Measurements from ENCODE around the gene SUCNR1. TPM values are rescaled to one million over a fixed set of nuclear protein-coding genes. Genes with fewer than 3 reads are reported as not detected.
A peak's percentile ranks its signal among the peaks of the same experiment; 100 is the strongest.

Gene SUCNR1
- total RNA-seq, 1 experiment from 2014 or later, result not detected

- no peak overlapping the region for H3K27ac Mint-ChIP-seq (ENCODE audit: low read depth, unreplicated experiment)
- intact Hi-C loops (cut with micrococcal nuclease), result loop anchor here (1.0 to 5.0 kb wide), 2 partner anchors 610 to 670 kb away; no protein-coding TSS in a partner anchor
- BruUV-seq (replicated peaks), result no TSS peak
- H3K4me1 Mint-ChIP-seq (ENCODE audit: insufficient read depth, unreplicated experiment), result peaks cover 9% of the 10 kb centered on the region
- no peak overlapping the region for H3K4me3 Mint-ChIP-seq (ENCODE audit: unreplicated experiment)
- CTCF ChIA-PET, result interaction anchor here (0.5 to 3.9 kb wide), 17 partner anchors 52 to 609 kb away, joined by 3 to 74 read pairs (median 4); no protein-coding TSS in a partner anchor
- TF ChIP-seq, protein P1, sequence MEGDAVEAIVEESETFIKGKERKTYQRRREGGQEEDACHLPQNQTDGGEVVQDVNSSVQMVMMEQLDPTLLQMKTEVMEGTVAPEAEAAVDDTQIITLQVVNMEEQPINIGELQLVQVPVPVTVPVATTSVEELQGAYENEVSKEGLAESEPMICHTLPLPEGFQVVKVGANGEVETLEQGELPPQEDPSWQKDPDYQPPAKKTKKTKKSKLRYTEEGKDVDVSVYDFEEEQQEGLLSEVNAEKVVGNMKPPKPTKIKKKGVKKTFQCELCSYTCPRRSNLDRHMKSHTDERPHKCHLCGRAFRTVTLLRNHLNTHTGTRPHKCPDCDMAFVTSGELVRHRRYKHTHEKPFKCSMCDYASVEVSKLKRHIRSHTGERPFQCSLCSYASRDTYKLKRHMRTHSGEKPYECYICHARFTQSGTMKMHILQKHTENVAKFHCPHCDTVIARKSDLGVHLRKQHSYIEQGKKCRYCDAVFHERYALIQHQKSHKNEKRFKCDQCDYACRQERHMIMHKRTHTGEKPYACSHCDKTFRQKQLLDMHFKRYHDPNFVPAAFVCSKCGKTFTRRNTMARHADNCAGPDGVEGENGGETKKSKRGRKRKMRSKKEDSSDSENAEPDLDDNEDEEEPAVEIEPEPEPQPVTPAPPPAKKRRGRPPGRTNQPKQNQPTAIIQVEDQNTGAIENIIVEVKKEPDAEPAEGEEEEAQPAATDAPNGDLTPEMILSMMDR (IDR thresholded peaks at IDR 0.05; ENCODE audit: unreplicated experiment), result no peak
- H3K9me3 Mint-ChIP-seq (ENCODE audit: unreplicated experiment), result no peaks in the 10 kb centered on the region
- POLR2A ChIA-PET, result interaction anchor here (0.7 to 2.8 kb wide), 13 partner anchors 8 to 536 kb away, joined by 3 to 12 read pairs (median 3); partner anchors contain the start of gene GPR87
- H3K27me3 Mint-ChIP-seq (ENCODE audit: insufficient read depth, unreplicated experiment), result no peaks in the 10 kb centered on the region
- peak; percentile 86 for DNase-seq (ENCODE audit: unreplicated experiment)
- H3K36me3 Mint-ChIP-seq (ENCODE audit: insufficient read depth, unreplicated experiment), result no peaks in the 10 kb centered on the region
Measured at GRCh38 chr3:151837057-151837456, 36.4 kb upstream of the SUCNR1 start.

GRCh38 chr3:151838574-151839312 lies 34.7 kb upstream of the SUCNR1 start:
- H3K4me1 Mint-ChIP-seq (ENCODE audit: insufficient read depth, unreplicated experiment), result peaks cover 9% of the 10 kb centered on the region
- no peaks in the 10 kb centered on the region for H3K36me3 Mint-ChIP-seq (ENCODE audit: insufficient read depth, unreplicated experiment)
- H3K27ac Mint-ChIP-seq (ENCODE audit: low read depth, unreplicated experiment), result no peak overlapping the region
- BruUV-seq (replicated peaks), result no TSS peak
- H3K4me3 Mint-ChIP-seq (ENCODE audit: unreplicated experiment), result no peak overlapping the region
- H3K27me3 Mint-ChIP-seq (ENCODE audit: insufficient read depth, unreplicated experiment), result no peaks in the 10 kb centered on the region
- CTCF ChIA-PET, result interaction anchor here (0.6 to 3.9 kb wide), 27 partner anchors 10 to 927 kb away, joined by 3 to 74 read pairs (median 3); no protein-coding TSS in a partner anchor
- POLR2A ChIA-PET, result interaction anchor here (0.5 to 2.8 kb wide), 8 partner anchors 22 to 534 kb away, joined by 3 to 12 read pairs (median 4); no protein-coding TSS in a partner anchor
- TF ChIP-seq, protein P1 (IDR thresholded peaks at IDR 0.05; ENCODE audit: unreplicated experiment), result peak; percentile 67
- DNase-seq (ENCODE audit: unreplicated experiment), result peak; percentile 88
- intact Hi-C loops (cut with micrococcal nuclease), result loop anchor here (1.0 to 5.0 kb wide), 7 partner anchors 80 to 671 kb away; no protein-coding TSS in a partner anchor
- no peaks in the 10 kb centered on the region for H3K9me3 Mint-ChIP-seq (ENCODE audit: unreplicated experiment)

GRCh38 chr3:151839313-151839631 lies 34.2 kb upstream of the SUCNR1 start:
- DNase-seq (ENCODE audit: unreplicated experiment), result no peak
- Mint-ChIP-seq H3K27me3 (ENCODE audit: insufficient read depth, unreplicated experiment) (no peaks in the 10 kb centered on the region), H3K9me3 (ENCODE audit: unreplicated experiment) (no peaks in the 10 kb centered on the region), H3K4me3 (ENCODE audit: unreplicated experiment) (no peak overlapping the region), H3K27ac (ENCODE audit: low read depth, unreplicated experiment) (no peak overlapping the region), H3K4me1 (ENCODE audit: insufficient read depth, unreplicated experiment) (peaks cover 9% of the 10 kb centered on the region), H3K36me3 (ENCODE audit: insufficient read depth, unreplicated experiment) (no peaks in the 10 kb centered on the region)
- TF ChIP-seq, protein P1 (IDR thresholded peaks at IDR 0.05; ENCODE audit: unreplicated experiment), result no peak
- POLR2A ChIA-PET, result interaction anchor here (1.1 to 1.3 kb wide), 3 partner anchors 256 to 399 kb away, joined by 3 to 5 read pairs (median 4); no protein-coding TSS in a partner anchor
- no TSS peak for BruUV-seq (replicated peaks)
- CTCF ChIA-PET, result interaction anchor here (0.6 to 3.9 kb wide), 18 partner anchors 11 to 732 kb away, joined by 3 to 74 read pairs (median 4); no protein-coding TSS in a partner anchor
- intact Hi-C loops (cut with micrococcal nuclease), result loop anchor here (1.0 to 5.0 kb wide), 7 partner anchors 79 to 672 kb away; no protein-coding TSS in a partner anchor

GRCh38 chr3:151841801-151842200 lies 31.6 kb upstream of the SUCNR1 start:
- POLR2A ChIA-PET, result interaction anchor here (0.7 kb wide), 1 partner anchor 17 kb away, joined by 3 read pairs; no protein-coding TSS in a partner anchor
- CTCF ChIA-PET, result interaction anchor here (0.7 to 2.3 kb wide), 2 partner anchors 402 to 440 kb away, joined by 3 to 21 read pairs; no protein-coding TSS in a partner anchor
- no peaks in the 10 kb centered on the region for H3K36me3 Mint-ChIP-seq (ENCODE audit: insufficient read depth, unreplicated experiment)
- TF ChIP-seq, protein P1 (IDR thresholded peaks at IDR 0.05; ENCODE audit: unreplicated experiment), result no peak
- BruUV-seq (replicated peaks), result no TSS peak
- no peak overlapping the region for H3K4me3 Mint-ChIP-seq (ENCODE audit: unreplicated experiment)
- H3K9me3 Mint-ChIP-seq (ENCODE audit: unreplicated experiment), result no peaks in the 10 kb centered on the region
- intact Hi-C loops (cut with micrococcal nuclease), result no loop called here
- H3K4me1 Mint-ChIP-seq (ENCODE audit: insufficient read depth, unreplicated experiment), result peaks cover 8% of the 10 kb centered on the region
- no peak for DNase-seq (ENCODE audit: unreplicated experiment)
- H3K27ac Mint-ChIP-seq (ENCODE audit: low read depth, unreplicated experiment), result no peak overlapping the region
- H3K27me3 Mint-ChIP-seq (ENCODE audit: insufficient read depth, unreplicated experiment), result no peaks in the 10 kb centered on the region
